ENCODE measurements around the gene VPS13A.

The VPS13A gene

GRCh38 chr9:77450085-77450475 is 272.7 kb downstream of the VPS13A start:
- TF ChIP-seq CEBPB (IDR thresholded peaks at IDR 0.05) = no peak
- TF ChIP-seq MAX (IDR thresholded peaks at IDR 0.05) = no peak
- no peak for TF ChIP-seq REST (IDR thresholded peaks at IDR 0.05; ENCODE audit: low read depth)
- no peak for TF ChIP-seq ZBTB7A (IDR thresholded peaks at IDR 0.05; ENCODE audit: low read depth)
- TF ChIP-seq TEAD4 (IDR thresholded peaks at IDR 0.05) = no peak
- TF ChIP-seq RAD21 (IDR thresholded peaks at IDR 0.05; ENCODE audit: low read depth) = no peak
- no peak for TF ChIP-seq NFIC (IDR thresholded peaks at IDR 0.05)

GRCh38 chr9:77451507-77451906 is 274.2 kb downstream of the VPS13A start:
- TF ChIP-seq CEBPB (IDR thresholded peaks at IDR 0.05) (no peak), EGR1 (IDR thresholded peaks at IDR 0.05) (no peak), REST (IDR thresholded peaks at IDR 0.05; ENCODE audit: low read depth) (no peak)

- TF ChIP-seq ZBTB7A (IDR thresholded peaks at IDR 0.05; ENCODE audit: low read depth) = no peak
- no peak for TF ChIP-seq EP300 (IDR thresholded peaks at IDR 0.05; ENCODE audit: borderline replicate concordance)
- no peak for TF ChIP-seq MAX (IDR thresholded peaks at IDR 0.05)
- no peak for TF ChIP-seq TCF12 (IDR thresholded peaks at IDR 0.05; ENCODE audit: low read depth)
- TF ChIP-seq CEBPB (IDR thresholded peaks at IDR 0.05) = no peak
- no peak for TF ChIP-seq NFIC (IDR thresholded peaks at IDR 0.05)
- TF ChIP-seq YY1 (IDR thresholded peaks at IDR 0.05; ENCODE audit: low read depth) = no peak
- TF ChIP-seq RAD21 (IDR thresholded peaks at IDR 0.05; ENCODE audit: low read depth) = no peak
- TF ChIP-seq CREB1 (IDR thresholded peaks at IDR 0.05; ENCODE audit: low read depth) = no peak
- TF ChIP-seq USF1 (IDR thresholded peaks at IDR 0.05) = no peak
- no peak for TF ChIP-seq TEAD4 (IDR thresholded peaks at IDR 0.05)
Observed at GRCh38 chr9:77453825-77454647, 276.7 kb downstream of the VPS13A start.

- no peak for TF ChIP-seq YY1 (IDR thresholded peaks at IDR 0.05; ENCODE audit: low read depth)
Observed at GRCh38 chr9:77454663-77455062, 277.3 kb downstream of the VPS13A start.

GRCh38 chr9:77455312-77455927 is 278.1 kb downstream of the VPS13A start:
- TF ChIP-seq USF1 (IDR thresholded peaks at IDR 0.05) (no peak), TCF12 (IDR thresholded peaks at IDR 0.05; ENCODE audit: low read depth) (no peak), YY1 (IDR thresholded peaks at IDR 0.05; ENCODE audit: low read depth) (no peak), CEBPB (IDR thresholded peaks at IDR 0.05) (no peak), EP300 (IDR thresholded peaks at IDR 0.05; ENCODE audit: borderline replicate concordance) (no peak), EGR1 (IDR thresholded peaks at IDR 0.05) (no peak), TEAD4 (IDR thresholded peaks at IDR 0.05) (no peak), TAF1 (IDR thresholded peaks at IDR 0.05; ENCODE audit: low read depth) (no peak), MAX (IDR thresholded peaks at IDR 0.05) (no peak)

- peak; percentile 68 for TF ChIP-seq RAD21 (IDR thresholded peaks at IDR 0.05; ENCODE audit: low read depth)
- no peak for TF ChIP-seq EP300 (IDR thresholded peaks at IDR 0.05; ENCODE audit: borderline replicate concordance)
- no peak for TF ChIP-seq ZBTB7A (IDR thresholded peaks at IDR 0.05; ENCODE audit: low read depth)
Observed at GRCh38 chr9:77456829-77457437, 279.6 kb downstream of the VPS13A start.
